SK-N-SH treated with all-trans-retinoic acid at 6 μM for 48 hours (cell line): ENCODE measurements around the gene RTF1.

Experiments used
- ATAC-seq: fragments of 200-7000 bp; cut with Tn5 transposase; 3 replicates; pipeline ENCODE4 v1.9.1; 2020; ENCODE audit warnings: mild to moderate bottlenecking, moderate library complexity
- ARNTL ChIP-seq: fragments of 450-650 bp; formaldehyde crosslinking; IDR thresholded peaks from 2 replicates; pipeline ENCODE4 v1.5.0; 2020; ENCODE audit warnings: low read depth, mild to moderate bottlenecking, moderate library complexity, borderline replicate concordance
- BACH2 ChIP-seq: fragments of 250-450 bp; sonication (Bioruptor Pico); IDR thresholded peaks from 2 replicates; pipeline ENCODE4 v1.9.0; 2021; ENCODE audit warnings: mild to moderate bottlenecking, borderline replicate concordance
- CSDC2 ChIP-seq: fragments of 250-450 bp; sonication (Bioruptor Pico); IDR thresholded peaks from 2 replicates; pipeline ENCODE4 v1.5.0; 2020; ENCODE audit warnings: mild to moderate bottlenecking, moderate library complexity
- ESRRG ChIP-seq: fragments of 250-450 bp; sonication (Bioruptor Pico); IDR thresholded peaks from 2 replicates; pipeline ENCODE4 v1.6.1; 2021; ENCODE audit warnings: mild to moderate bottlenecking
- GLIS3 ChIP-seq: fragments of 250-450 bp; sonication (Bioruptor Pico); IDR thresholded peaks from 2 replicates; pipeline ENCODE4 v1.5.0; 2020; ENCODE audit warnings: mild to moderate bottlenecking, moderate library complexity
- ISL1 ChIP-seq: fragments of 250-450 bp; sonication (Bioruptor Pico); IDR thresholded peaks from 2 replicates; pipeline ENCODE4 v2.1.2; 2022; ENCODE audit warnings: mild to moderate bottlenecking, moderate library complexity
- OSR1 ChIP-seq: fragments of 250-450 bp; sonication (Bioruptor Pico); IDR thresholded peaks from 2 replicates; pipeline ENCODE4 v1.8.0; 2022; ENCODE audit warnings: moderate library complexity, mild to moderate bottlenecking, inconsistent platforms
- PATZ1 ChIP-seq: fragments of 250-450 bp; sonication (Bioruptor Pico); IDR thresholded peaks from 2 replicates; pipeline ENCODE4 v1.8.0; 2020; ENCODE audit warnings: mild to moderate bottlenecking, moderate library complexity, borderline replicate concordance
- PPARA ChIP-seq: fragments of 250-450 bp; sonication (Bioruptor Pico); IDR thresholded peaks from 2 replicates; pipeline ENCODE4 v1.5.0; 2020; ENCODE audit warnings: mild to moderate bottlenecking, borderline replicate concordance
- RARB ChIP-seq: fragments of 250-450 bp; sonication (Bioruptor Pico); IDR thresholded peaks from 2 replicates; pipeline ENCODE4 v1.8.0; 2021; ENCODE audit warnings: mild to moderate bottlenecking, moderate library complexity
- SNAI2 ChIP-seq: fragments of 250-450 bp; sonication (Bioruptor Pico); IDR thresholded peaks from 2 replicates; pipeline ENCODE4 v1.5.0; 2020; ENCODE audit warnings: mild to moderate bottlenecking, moderate library complexity
- TOX ChIP-seq: fragments of 250-450 bp; sonication (Bioruptor Pico); IDR thresholded peaks from 2 replicates; pipeline ENCODE4 v1.8.0; 2021; ENCODE audit warnings: mild to moderate bottlenecking, moderate library complexity, borderline replicate concordance
- ZC3H10 ChIP-seq: fragments of 250-450 bp; sonication (Bioruptor Pico); IDR thresholded peaks from 2 replicates; pipeline ENCODE4 v1.5.1; 2021; ENCODE audit warnings: mild to moderate bottlenecking, moderate library complexity
- ZFP3 ChIP-seq: fragments of 250-450 bp; sonication (Bioruptor Pico); IDR thresholded peaks from 2 replicates; pipeline ENCODE4 v1.5.0; 2020; ENCODE audit warnings: mild to moderate bottlenecking, moderate library complexity
- ZFP30 ChIP-seq: fragments of 450-650 bp; formaldehyde crosslinking; IDR thresholded peaks from 2 replicates; pipeline ENCODE4 v1.5.0; 2022; ENCODE audit warnings: mild to moderate bottlenecking, moderate library complexity
- ZNF565 ChIP-seq: fragments of 450-650 bp; formaldehyde crosslinking; conservative IDR thresholded peaks from 2 replicates; pipeline ENCODE4 v1.5.0; 2020; ENCODE audit warnings: low read depth, mild to moderate bottlenecking, moderate library complexity
- ZNF70 ChIP-seq: fragments of 450-650 bp; formaldehyde crosslinking; IDR thresholded peaks from 2 replicates; pipeline ENCODE4 v1.5.0; 2020; ENCODE audit warnings: mild to moderate bottlenecking, moderate library complexity
- ZNF8 ChIP-seq: fragments of 450-650 bp; formaldehyde crosslinking; IDR thresholded peaks from 2 replicates; pipeline ENCODE4 v1.5.0; 2020; ENCODE audit warnings: mild to moderate bottlenecking, moderate library complexity
- TF ChIP-seq, protein P1 (sequence below): fragments of 250-450 bp; sonication (Bioruptor Pico); IDR thresholded peaks from 2 replicates; pipeline ENCODE4 v1.5.1; 2021; ENCODE audit warnings: mild to moderate bottlenecking, moderate library complexity
- TF ChIP-seq, protein P2 (sequence below): fragments of 250-450 bp; sonication (Bioruptor Pico); IDR thresholded peaks from 2 replicates; pipeline ENCODE4 v1.5.0; 2020; ENCODE audit warnings: mild to moderate bottlenecking, moderate library complexity
- TF ChIP-seq, protein P3 (sequence below): fragments of 250-450 bp; sonication (Bioruptor Pico); IDR thresholded peaks from 2 replicates; pipeline ENCODE4 v1.8.0; 2021; ENCODE audit warnings: low read depth, mild to moderate bottlenecking, moderate library complexity, borderline replicate concordance

Gene RTF1

GRCh38 chr15:41443275-41443674, 26.4 kb downstream of the RTF1 start:
- no peak for ATAC-seq
- TF ChIP-seq PATZ1 (CRISPR knock-in tag) (no peak), RARB (CRISPR knock-in tag) (no peak), ESRRG (CRISPR knock-in tag) (no peak), ISL1 (CRISPR knock-in tag) (no peak), ARNTL (CRISPR knock-in tag) (no peak), CSDC2 (CRISPR knock-in tag) (no peak)

GRCh38 chr15:41445399-41445798, 28.5 kb downstream of the RTF1 start:
- no peak for ATAC-seq
- TF ChIP-seq PPARA (CRISPR knock-in tag) = no peak
- TF ChIP-seq ISL1 (CRISPR knock-in tag) = peak; percentile 73; the same call in 1 of the 2 replicates
- TF ChIP-seq, all 23 proteins: peak for 1

DNA sequence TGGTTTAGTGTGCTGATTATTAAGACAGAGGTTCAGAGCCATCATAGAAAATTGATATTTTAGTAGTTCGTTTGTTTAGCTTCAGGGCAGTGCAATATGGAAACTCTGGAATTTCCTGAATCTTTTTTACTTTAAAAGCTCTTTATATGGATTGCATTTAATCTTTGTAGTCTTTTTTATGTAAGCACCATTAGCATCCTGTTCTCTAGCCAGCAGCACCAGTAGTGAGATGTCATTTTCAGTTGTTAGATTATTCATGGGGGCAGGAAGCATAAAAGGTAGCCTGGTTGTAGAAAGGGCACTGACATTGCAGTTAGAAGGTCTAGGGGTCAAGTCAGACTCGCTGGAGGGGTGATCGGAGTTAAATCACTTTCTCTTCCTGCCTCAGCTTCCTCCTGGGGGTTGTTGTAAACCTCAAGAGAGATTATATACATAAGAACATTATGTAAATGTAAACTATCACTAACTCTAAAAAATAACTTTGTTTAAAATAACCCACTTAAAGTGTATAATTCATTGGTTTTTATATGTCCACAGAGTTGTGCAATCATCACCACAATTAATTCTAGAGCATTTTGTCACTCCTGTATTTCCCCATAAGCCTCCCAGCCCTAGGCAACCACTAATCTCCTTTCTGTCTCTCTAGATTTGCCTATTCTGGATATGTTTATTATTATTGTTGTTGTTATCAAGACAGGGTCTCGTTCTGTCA, 45.3 kb downstream of the RTF1 start:
- TF ChIP-seq ZNF70 (CRISPR knock-in tag) = no peak
- TF ChIP-seq, protein P1, sequence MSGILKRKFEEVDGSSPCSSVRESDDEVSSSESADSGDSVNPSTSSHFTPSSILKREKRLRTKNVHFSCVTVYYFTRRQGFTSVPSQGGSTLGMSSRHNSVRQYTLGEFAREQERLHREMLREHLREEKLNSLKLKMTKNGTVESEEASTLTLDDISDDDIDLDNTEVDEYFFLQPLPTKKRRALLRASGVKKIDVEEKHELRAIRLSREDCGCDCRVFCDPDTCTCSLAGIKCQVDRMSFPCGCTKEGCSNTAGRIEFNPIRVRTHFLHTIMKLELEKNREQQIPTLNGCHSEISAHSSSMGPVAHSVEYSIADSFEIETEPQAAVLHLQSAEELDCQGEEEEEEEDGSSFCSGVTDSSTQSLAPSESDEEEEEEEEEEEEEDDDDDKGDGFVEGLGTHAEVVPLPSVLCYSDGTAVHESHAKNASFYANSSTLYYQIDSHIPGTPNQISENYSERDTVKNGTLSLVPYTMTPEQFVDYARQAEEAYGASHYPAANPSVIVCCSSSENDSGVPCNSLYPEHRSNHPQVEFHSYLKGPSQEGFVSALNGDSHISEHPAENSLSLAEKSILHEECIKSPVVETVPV (CRISPR knock-in tag) = no peak
- no peak for TF ChIP-seq ZNF8
- TF ChIP-seq PPARA (CRISPR knock-in tag) = no peak
- no peak for TF ChIP-seq ISL1 (CRISPR knock-in tag)
- no peak for TF ChIP-seq BACH2
- no peak for TF ChIP-seq TOX (CRISPR knock-in tag)
- TF ChIP-seq PATZ1 (CRISPR knock-in tag) = no peak
- TF ChIP-seq GLIS3 (CRISPR knock-in tag) = no peak
- TF ChIP-seq, protein P2, sequence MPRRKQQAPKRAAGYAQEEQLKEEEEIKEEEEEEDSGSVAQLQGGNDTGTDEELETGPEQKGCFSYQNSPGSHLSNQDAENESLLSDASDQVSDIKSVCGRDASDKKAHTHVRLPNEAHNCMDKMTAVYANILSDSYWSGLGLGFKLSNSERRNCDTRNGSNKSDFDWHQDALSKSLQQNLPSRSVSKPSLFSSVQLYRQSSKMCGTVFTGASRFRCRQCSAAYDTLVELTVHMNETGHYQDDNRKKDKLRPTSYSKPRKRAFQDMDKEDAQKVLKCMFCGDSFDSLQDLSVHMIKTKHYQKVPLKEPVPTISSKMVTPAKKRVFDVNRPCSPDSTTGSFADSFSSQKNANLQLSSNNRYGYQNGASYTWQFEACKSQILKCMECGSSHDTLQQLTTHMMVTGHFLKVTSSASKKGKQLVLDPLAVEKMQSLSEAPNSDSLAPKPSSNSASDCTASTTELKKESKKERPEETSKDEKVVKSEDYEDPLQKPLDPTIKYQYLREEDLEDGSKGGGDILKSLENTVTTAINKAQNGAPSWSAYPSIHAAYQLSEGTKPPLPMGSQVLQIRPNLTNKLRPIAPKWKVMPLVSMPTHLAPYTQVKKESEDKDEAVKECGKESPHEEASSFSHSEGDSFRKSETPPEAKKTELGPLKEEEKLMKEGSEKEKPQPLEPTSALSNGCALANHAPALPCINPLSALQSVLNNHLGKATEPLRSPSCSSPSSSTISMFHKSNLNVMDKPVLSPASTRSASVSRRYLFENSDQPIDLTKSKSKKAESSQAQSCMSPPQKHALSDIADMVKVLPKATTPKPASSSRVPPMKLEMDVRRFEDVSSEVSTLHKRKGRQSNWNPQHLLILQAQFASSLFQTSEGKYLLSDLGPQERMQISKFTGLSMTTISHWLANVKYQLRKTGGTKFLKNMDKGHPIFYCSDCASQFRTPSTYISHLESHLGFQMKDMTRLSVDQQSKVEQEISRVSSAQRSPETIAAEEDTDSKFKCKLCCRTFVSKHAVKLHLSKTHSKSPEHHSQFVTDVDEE = no peak
- no peak for TF ChIP-seq RARB (CRISPR knock-in tag)
- no peak for TF ChIP-seq ARNTL (CRISPR knock-in tag)
- no peak for TF ChIP-seq ZFP3 (CRISPR knock-in tag)
- no peak for TF ChIP-seq ZC3H10 (CRISPR knock-in tag)
- TF ChIP-seq ZNF565 (CRISPR knock-in tag) = no peak
- TF ChIP-seq OSR1 (CRISPR knock-in tag) = no peak
- no peak for TF ChIP-seq ESRRG (CRISPR knock-in tag)

GRCh38 chr15:41464889-41465580, 48.1 kb downstream of the RTF1 start:
- no peak for ATAC-seq
- TF ChIP-seq ZC3H10 (CRISPR knock-in tag) = no peak
- TF ChIP-seq SNAI2 (CRISPR knock-in tag) = no peak
- TF ChIP-seq ARNTL (CRISPR knock-in tag) = no peak
- no peak for TF ChIP-seq PATZ1 (CRISPR knock-in tag)
- TF ChIP-seq GLIS3 (CRISPR knock-in tag) = no peak
- no peak for TF ChIP-seq TOX (CRISPR knock-in tag)
- no peak for TF ChIP-seq ZNF70 (CRISPR knock-in tag)
- TF ChIP-seq, protein P3, sequence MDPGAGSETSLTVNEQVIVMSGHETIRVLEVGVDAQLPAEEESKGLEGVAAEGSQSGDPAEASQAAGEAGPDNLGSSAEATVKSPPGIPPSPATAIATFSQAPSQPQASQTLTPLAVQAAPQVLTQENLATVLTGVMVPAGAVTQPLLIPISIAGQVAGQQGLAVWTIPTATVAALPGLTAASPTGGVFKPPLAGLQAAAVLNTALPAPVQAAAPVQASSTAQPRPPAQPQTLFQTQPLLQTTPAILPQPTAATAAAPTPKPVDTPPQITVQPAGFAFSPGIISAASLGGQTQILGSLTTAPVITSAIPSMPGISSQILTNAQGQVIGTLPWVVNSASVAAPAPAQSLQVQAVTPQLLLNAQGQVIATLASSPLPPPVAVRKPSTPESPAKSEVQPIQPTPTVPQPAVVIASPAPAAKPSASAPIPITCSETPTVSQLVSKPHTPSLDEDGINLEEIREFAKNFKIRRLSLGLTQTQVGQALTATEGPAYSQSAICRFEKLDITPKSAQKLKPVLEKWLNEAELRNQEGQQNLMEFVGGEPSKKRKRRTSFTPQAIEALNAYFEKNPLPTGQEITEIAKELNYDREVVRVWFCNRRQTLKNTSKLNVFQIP (CRISPR knock-in tag) = no peak
- TF ChIP-seq ESRRG (CRISPR knock-in tag) = no peak
- no peak for TF ChIP-seq RARB (CRISPR knock-in tag)
- TF ChIP-seq PPARA (CRISPR knock-in tag) = no peak
- TF ChIP-seq ZNF565 (CRISPR knock-in tag) = no peak
- TF ChIP-seq ZFP30 = no peak

More for the DNA sequence above, 45.3 kb downstream of the RTF1 start:
- ATAC-seq = no peak
